Central memory CD4-positive, alpha-beta T cell (primary cell): ENCODE measurements around the gene BCL7A.
"Not testable (repeated sequence)": the region's sequence is repeated elsewhere in the genome, so short reads cannot be mapped to it uniquely, and the experiment has no call there.

Source experiments
- DNase-seq: peaks from one replicate; pipeline ENCODE4 v3.0.0; 2022

The BCL7A gene

GRCh38 chr12:122096591-122097149, 75.0 kb downstream of the BCL7A start:
- DNase-seq, result no peak

- no peak for DNase-seq
Measured at GRCh38 chr12:122097584-122097926, 75.9 kb downstream of the BCL7A start.

- no peak for DNase-seq
Measured at GRCh38 chr12:122097927-122098756, 76.5 kb downstream of the BCL7A start.

DNA sequence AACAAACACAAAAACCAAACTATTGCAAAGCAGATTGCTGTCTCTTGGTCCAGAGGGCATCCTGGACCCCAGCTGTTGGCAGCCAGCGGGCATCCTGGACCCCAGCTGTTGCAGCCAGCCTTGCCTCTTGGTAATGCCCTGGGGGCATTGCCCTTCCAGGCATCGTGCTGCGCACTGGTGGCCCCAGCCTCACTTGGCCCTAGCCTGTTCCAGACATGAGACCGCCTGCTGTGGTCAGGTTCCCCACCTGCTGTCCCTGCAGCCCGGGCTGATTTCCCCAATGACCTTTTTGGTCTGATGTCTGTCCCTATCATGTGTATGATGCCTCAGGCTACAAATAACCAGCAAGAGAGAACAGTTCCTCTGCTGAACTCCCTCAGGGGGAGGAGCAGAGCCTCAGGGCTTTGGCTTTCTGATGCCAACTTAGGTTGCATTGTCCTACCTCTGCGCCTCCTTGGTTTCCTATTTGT, 77.6 kb downstream of the BCL7A start:
- DNase-seq, result no peak

- peak; percentile 33 for DNase-seq
Measured at GRCh38 chr12:122099856-122100255, 78.2 kb downstream of the BCL7A start.

DNA sequence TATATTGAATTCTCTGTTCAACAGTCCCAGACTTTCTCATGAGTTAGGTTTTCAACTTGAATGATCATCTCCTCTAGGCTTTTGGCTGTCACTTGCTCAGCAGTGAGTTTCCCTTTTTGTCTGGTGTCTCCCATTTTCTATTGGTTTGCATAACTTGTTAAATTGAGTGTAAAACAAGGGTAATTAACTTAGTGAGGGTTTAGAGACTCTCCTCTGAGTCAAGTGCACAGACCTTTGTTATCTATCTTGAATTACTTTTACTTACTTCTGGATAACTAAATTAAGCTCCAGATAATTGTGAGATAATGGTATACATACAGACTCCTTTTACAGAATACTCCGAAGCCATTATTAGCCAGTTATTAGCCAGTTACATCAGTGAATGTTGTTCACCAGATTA, 78.9 kb downstream of the BCL7A start:
- no peak for DNase-seq

DNA sequence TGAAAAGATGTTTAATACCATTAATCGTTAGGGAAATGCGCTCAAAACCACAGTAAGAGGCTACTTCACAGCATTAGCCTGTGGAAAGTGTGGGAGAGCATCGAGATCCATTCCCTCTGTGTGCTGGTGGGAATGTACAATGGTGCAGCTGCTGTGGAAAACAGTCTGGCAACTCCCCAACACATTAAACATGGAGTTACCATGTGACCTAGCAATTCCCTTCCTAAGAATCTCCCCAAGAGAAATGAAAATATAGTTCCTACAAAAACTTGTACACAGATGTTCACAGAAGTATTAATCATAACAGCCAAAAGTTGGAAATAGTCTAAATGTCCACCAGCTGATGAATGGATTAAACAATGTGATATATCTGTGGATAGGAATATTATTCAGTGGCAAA, 80.6 kb downstream of the BCL7A start:
- no peak for DNase-seq

- DNase-seq, result no peak
Measured at GRCh38 chr12:122104844-122105243, 83.2 kb downstream of the BCL7A start.

GRCh38 chr12:122105496-122105895, 83.8 kb downstream of the BCL7A start:
- DNase-seq, result not testable (repeated sequence)

DNA sequence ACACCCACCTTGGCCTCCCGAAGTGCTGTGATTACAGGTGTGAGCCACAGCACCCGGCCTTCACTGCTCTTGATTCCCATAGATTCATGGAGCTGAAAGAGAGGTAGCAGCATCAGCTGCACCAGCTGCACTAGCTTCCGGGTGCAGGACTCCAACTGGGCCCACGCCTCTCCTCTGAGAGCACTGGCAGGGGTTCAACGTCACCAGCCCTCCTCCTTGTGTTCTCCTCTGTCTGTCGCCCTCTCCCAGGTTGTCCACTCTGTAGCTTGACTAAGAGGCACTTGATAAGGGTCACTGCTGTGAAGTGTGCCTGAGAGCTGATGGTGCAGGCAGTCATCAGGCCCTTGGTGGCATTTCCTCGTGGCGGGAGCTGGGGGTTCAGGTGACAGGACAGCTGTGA, 85.2 kb downstream of the BCL7A start:
- DNase-seq, result no peak

GRCh38 chr12:122107261-122107660, 85.6 kb downstream of the BCL7A start:
- no peak for DNase-seq

DNA sequence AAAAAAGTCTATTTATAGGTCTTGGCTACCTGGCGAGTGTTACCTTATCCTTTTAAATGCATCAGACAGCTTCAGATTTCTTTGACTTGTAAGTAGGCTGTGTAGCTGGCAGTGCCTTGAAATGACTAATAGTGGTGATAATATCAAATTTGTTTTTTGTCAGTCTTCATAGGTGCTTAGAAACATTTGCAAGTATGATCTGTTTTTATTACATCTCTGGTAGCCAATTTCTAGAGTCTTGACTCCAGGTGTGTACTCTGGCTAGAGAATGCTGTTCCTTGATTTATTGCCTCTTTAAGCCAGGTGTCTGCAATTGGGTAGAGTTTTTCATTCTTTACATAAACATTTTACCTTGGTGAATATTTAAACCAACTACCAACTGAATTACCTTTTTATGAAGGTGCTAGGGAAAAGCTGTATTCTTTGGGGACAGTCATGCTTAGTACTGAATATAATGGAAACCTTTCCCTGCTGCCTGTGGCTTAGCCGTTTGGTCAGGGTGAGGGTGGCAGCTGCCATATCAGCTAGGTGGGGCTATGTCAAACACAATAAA, 89.5 kb downstream of the BCL7A start:
- no peak for DNase-seq
